Breast epithelium (tissue), 4 donors: ENCODE results near the gene SMARCE1. TPM values are rescaled to one million over a fixed set of nuclear protein-coding genes. Genes with fewer than 3 reads are reported as not detected.

ENCODE experiments used
- DNase-seq, 2 donors: peaks; one replicate each; pipeline ENCODE4 v3.0.0-alpha.2; 2019; ENCODE audit warnings: low spot score in 2 of 2
- H3K27ac ChIP-seq, 2 donors: fragments of 200-600 bp; sonication (generic) in 1 of 2; one replicate each; pipeline ENCODE4 v1.5.1; 2016 to 2019; ENCODE audit warnings: mild to moderate bottlenecking in 1 of 2
- H3K27me3 ChIP-seq, 2 donors: fragments of 200-600 bp; sonication (generic) in 1 of 2; one replicate each; pipeline versions ENCODE4 v1.5.1 to v1.6.0; 2017 to 2019; ENCODE audit warnings: control low read depth in 1 of 2, mild to moderate bottlenecking in 1 of 2
- H3K36me3 ChIP-seq: fragments of 200-600 bp; one replicate; pipeline ENCODE4 v1.5.1; 2019
- H3K4me1 ChIP-seq, 2 donors: fragments of 200-600 bp; sonication (generic); one replicate each; pipeline ENCODE4 v1.5.1; 2016 to 2019; ENCODE audit warnings: control low read depth in 1 of 2
- H3K4me3 ChIP-seq, 3 donors: fragments of 200-600 bp; sonication (generic); 1 replicate in 2 of 3; 2 replicates in 1 of 3; pipeline ENCODE4 v1.5.1; 2016 to 2019; ENCODE audit warnings: mild to moderate bottlenecking in 3 of 3, moderate library complexity in 2 of 3
- H3K9me3 ChIP-seq, 2 donors: fragments of 200-600 bp; sonication (generic) in 1 of 2; one replicate each; pipeline ENCODE4 v1.5.1; 2016 to 2019; ENCODE audit warnings: control low read depth in 1 of 2
- POLR2A ChIP-seq: fragments of 450-650 bp; IDR thresholded peaks from one replicate; pipeline ENCODE4 v1.6.1; 2016; ENCODE audit warnings: antibody characterized with exemption, mild to moderate bottlenecking, moderate library complexity
- POLR2AphosphoS5 ChIP-seq, 3 donors: sonication (generic); formaldehyde crosslinking; IDR thresholded peaks; one replicate each; pipeline ENCODE4 v1.6.1; 2017; ENCODE audit warnings: antibody characterized with exemption in 3 of 3
- intact Hi-C: fragments of 100-400 bp; cut with DNase I; formaldehyde crosslinking; loops from one replicate; pipeline ENCODE4 v1.15.1; 2023; ENCODE audit warnings: low total_unique reads
- total RNA-seq, 3 donors: library from RNA; depleted of rRNA; stranded (reverse); fragments of >200 nt; gene quantifications; one replicate each; pipeline ENCODE4 v1.1.0, GENCODE V29; 2016
- TF ChIP-seq, protein P1 (sequence below), 3 donors: fragments of 450-650 bp; IDR thresholded peaks; one replicate each; pipeline ENCODE4 v1.5.1; 2016 to 2017; ENCODE audit warnings: antibody characterized with exemption in 3 of 3, mild to moderate bottlenecking in 3 of 3, moderate library complexity in 3 of 3

Gene SMARCE1
- total RNA-seq, 3 donors from 2014 or later: 91.4 to 122 (median 98.4) TPM

DNA sequence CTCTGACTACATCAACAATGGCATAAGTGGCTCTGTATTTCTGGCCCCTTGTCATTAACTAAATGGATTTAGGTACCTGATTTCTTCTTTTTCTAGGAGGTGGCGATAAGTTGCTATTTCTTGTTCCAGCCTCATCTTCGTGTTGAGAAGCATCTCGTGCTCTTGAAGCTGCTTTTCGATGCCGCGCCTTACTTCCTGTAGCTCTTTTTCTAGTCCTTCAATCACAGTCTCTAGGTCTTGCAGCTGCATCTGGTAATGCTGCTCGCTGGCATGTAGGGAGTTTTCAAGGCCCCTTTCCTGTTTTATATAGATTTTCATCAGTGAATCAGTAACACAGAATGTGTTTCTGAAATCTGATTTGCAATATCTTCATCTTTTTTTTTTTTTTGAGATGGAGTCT, 12.3 kb upstream of the SMARCE1 start:
- Histone ChIP-seq H3K9me3 (no peaks in the 10 kb centered on the region), H3K4me1 (no peaks in the 10 kb centered on the region), H3K27ac (no peak overlapping the region), H3K27me3 (no peaks in the 10 kb centered on the region), H3K4me3 (no peak overlapping the region), H3K36me3 (no peaks in the 10 kb centered on the region)
- intact Hi-C loops: no loop called here
- TF ChIP-seq, protein P1, sequence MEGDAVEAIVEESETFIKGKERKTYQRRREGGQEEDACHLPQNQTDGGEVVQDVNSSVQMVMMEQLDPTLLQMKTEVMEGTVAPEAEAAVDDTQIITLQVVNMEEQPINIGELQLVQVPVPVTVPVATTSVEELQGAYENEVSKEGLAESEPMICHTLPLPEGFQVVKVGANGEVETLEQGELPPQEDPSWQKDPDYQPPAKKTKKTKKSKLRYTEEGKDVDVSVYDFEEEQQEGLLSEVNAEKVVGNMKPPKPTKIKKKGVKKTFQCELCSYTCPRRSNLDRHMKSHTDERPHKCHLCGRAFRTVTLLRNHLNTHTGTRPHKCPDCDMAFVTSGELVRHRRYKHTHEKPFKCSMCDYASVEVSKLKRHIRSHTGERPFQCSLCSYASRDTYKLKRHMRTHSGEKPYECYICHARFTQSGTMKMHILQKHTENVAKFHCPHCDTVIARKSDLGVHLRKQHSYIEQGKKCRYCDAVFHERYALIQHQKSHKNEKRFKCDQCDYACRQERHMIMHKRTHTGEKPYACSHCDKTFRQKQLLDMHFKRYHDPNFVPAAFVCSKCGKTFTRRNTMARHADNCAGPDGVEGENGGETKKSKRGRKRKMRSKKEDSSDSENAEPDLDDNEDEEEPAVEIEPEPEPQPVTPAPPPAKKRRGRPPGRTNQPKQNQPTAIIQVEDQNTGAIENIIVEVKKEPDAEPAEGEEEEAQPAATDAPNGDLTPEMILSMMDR (IDR thresholded peaks at IDR 0.05): no peak
- no peak for TF ChIP-seq POLR2A
- no peak for TF ChIP-seq POLR2AphosphoS5 (IDR thresholded peaks at IDR 0.05)
- DNase-seq: no peak

DNA sequence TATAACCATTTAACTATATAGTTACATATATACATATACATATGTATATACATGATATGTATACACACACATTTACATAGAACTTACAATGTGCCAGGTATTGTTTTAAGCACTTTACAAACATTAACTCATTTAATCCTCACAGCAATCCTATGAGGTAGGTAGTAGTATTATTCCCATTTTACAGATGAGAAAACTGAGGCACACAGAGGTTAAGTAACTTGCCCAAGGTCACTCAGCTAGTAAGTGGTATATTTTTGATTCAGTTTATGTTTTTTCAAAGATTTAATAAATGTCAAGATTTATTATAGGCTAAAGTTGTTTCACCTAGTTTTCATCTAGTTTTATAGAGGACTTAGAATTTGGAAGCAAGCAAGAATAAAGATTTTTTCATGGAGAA, 10.8 kb upstream of the SMARCE1 start:
- Histone ChIP-seq H3K27ac (no peak overlapping the region), H3K4me3 (no peak overlapping the region)
- no peak for TF ChIP-seq POLR2A
- TF ChIP-seq, protein P1 (IDR thresholded peaks at IDR 0.05): no peak
- no peak for TF ChIP-seq POLR2AphosphoS5 (IDR thresholded peaks at IDR 0.05)

DNA sequence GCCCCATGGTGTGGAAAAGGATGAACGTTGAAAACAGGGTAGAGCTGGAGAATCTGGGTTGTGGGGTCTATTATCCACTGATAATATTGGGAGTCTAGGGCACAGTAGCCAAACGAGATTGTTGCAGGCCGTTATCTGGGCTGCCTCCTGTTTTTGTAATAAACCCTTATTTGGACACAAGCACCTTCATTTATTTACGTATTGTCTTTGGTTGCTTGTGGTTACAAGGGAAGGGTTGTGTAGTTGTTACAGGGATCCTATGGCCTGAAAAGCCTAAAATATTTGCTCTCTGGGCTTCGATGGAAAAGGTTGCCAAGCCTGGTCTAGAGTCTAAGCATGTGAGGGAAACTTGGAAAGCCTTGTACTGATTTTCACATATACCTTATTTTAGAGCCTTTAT, 4.3 kb upstream of the SMARCE1 start:
- Histone ChIP-seq H3K27ac (no peak overlapping the region), H3K4me1 (peaks cover 0 to 6% of the 10 kb centered on the region in 2 donors), H3K9me3 (no peaks in the 10 kb centered on the region), H3K36me3 (no peaks in the 10 kb centered on the region), H3K4me3 (no peak overlapping the region), H3K27me3 (no peaks in the 10 kb centered on the region)
- no peak for TF ChIP-seq POLR2AphosphoS5 (IDR thresholded peaks at IDR 0.05)
- TF ChIP-seq, protein P1 (IDR thresholded peaks at IDR 0.05): no peak
- no peak for TF ChIP-seq POLR2A
- no peak for DNase-seq
- intact Hi-C loops: no loop called here

More for the DNA sequence above, 10.8 kb upstream of the SMARCE1 start:
- no peak for DNase-seq
- no peaks in the 10 kb centered on the region for H3K36me3 ChIP-seq
- intact Hi-C loops: no loop called here
- H3K4me1 ChIP-seq: no peaks in the 10 kb centered on the region
- no peaks in the 10 kb centered on the region for H3K27me3 ChIP-seq
- no peaks in the 10 kb centered on the region for H3K9me3 ChIP-seq

DNA sequence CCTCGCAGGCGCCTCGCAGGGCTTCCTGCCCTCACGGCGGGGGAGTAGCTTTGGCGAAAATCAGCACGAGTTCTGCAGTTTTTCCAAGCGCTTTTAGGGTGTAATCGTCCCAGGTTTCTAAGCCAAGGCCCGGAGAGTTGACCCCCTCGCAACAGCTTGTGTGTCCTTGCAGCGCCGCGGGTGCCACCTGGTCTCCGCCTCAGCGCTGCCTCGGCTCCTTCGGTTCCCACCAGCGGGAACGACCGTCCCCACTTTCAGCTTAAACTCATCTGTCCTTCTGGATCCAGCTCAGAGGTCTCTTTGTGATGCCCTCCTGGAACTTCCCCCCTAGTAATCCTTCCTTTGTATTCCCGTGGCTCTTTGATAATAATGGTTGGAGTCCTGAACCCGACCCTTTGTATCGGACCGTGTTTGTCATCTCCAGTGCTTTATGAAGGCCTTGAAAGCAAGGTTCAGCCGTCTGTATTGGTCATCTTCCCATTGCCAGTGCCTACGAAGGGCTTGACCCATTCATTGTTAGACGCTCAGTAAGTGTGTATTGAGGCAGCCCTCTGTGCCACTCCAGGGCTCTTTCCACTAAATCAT, 858 bp upstream of the SMARCE1 start:
- no peak for DNase-seq
- Histone ChIP-seq H3K27me3 (no peaks in the 10 kb centered on the region), H3K4me1 (peaks cover 0 to 17% of the 10 kb centered on the region in 2 donors), H3K9me3 (no peaks in the 10 kb centered on the region), H3K36me3 (no peaks in the 10 kb centered on the region), H3K4me3 (peak overlapping the region; percentile 77 to 92 (median 90)), H3K27ac (peak overlapping the region; percentile 99)
- intact Hi-C loops: no loop called here
- TF ChIP-seq, protein P1 (IDR thresholded peaks at IDR 0.05): no peak
- TF ChIP-seq POLR2A (no peak), POLR2AphosphoS5 (IDR thresholded peaks at IDR 0.05) (no peak)

DNA sequence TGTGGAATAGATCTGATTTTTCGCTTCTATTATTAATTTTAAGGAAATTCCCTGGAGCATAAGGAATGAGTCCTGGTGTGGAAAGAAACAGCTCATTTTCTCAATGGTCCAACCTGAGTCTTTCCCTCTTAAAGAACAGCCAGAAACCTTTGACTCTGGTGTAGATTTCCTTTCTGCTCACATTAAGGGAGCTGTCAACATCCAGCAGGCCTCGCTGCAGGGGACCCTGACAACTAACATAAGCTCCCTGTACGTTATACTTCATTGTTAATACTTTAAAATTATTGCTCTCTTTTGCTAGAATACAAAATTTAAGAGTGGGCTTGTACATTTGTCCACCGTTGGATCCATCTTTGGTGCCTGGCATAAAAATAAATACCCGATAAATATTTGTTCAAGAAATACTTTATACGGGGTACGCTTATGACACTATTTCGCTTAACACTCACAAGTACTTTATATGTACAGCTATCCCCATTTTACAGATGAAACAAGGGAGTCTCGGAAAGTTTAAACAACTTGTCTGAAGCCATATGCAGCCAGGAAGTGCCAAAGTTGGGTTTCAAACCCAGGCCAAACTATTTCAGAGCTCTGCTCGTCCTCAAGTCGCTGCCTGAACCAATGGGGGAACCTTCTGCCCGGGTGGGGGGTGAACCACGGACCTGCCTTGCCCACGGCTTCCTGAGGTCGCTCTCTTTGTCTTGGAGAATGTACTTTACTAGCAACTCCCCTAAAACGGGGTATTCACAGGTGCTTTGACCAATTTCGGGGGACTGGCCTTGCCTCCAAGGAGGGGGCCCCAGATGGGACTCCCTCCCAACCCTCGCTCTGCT, 611 bp downstream of the SMARCE1 start:
- TF ChIP-seq POLR2A: no peak
- no peak for TF ChIP-seq POLR2AphosphoS5 (IDR thresholded peaks at IDR 0.05)
- TF ChIP-seq, protein P1 (IDR thresholded peaks at IDR 0.05): no peak
- H3K4me3 ChIP-seq: peak overlapping the region; percentile 77 to 92 (median 90)
- H3K36me3 ChIP-seq: no peaks in the 10 kb centered on the region
- peak overlapping the region; percentile 99 for H3K27ac ChIP-seq
- DNase-seq: no peak
- H3K4me1 ChIP-seq: peaks cover 0 to 17% of the 10 kb centered on the region in 2 donors
- intact Hi-C loops: no loop called here
- no peaks in the 10 kb centered on the region for H3K27me3 ChIP-seq
- no peaks in the 10 kb centered on the region for H3K9me3 ChIP-seq
